ENCODE measurements around the gene KCTD15.

KCTD15 gene

GRCh38 chr19:33779849-33780248 lies 16.8 kb upstream of the KCTD15 start:
- H3K9me3 ChIP-seq (ENCODE audit: insufficient read depth, low read length, severe bottlenecking), result no peaks in the 10 kb centered on the region
- ATAC-seq (ENCODE audit: insufficient read depth, low read depth) (no peak), DNase-seq (no peak)
- no peak overlapping the region for H2AFZ ChIP-seq (ENCODE audit: low read depth, low read length)
- no peaks in the 10 kb centered on the region for H3K4me1 ChIP-seq (ENCODE audit: insufficient read depth, low read length)
- no peak overlapping the region for H3K27ac ChIP-seq (ENCODE audit: low read length)
- H3K36me3 ChIP-seq (ENCODE audit: insufficient read depth, low read length), result no peaks in the 10 kb centered on the region
- no peak overlapping the region for H3K9ac ChIP-seq (ENCODE audit: low read depth, low read length)
- no peak overlapping the region for H3K4me3 ChIP-seq (ENCODE audit: low read depth in 1 of 2, low read length in 2 of 2)
- peaks cover 19% of the 10 kb centered on the region for H4K20me1 ChIP-seq (ENCODE audit: insufficient read depth, low read length)
- no peak for TF ChIP-seq CTCF (IDR thresholded peaks at IDR 0.05; ENCODE audit: borderline replicate concordance, extremely low read depth, low read length, poor library complexity, severe bottlenecking)
- no peak for TF ChIP-seq EZH2 (IDR thresholded peaks at IDR 0.05; ENCODE audit: borderline replicate concordance, low read depth, low read length, severe bottlenecking)
- no peaks in the 10 kb centered on the region for H3K79me2 ChIP-seq (ENCODE audit: insufficient read depth, low read length)
- H3K27me3 ChIP-seq (ENCODE audit: insufficient read depth, low read length, poor library complexity), result no peaks in the 10 kb centered on the region
- no peak overlapping the region for H3K4me2 ChIP-seq (ENCODE audit: insufficient read depth, low read length)

DNA sequence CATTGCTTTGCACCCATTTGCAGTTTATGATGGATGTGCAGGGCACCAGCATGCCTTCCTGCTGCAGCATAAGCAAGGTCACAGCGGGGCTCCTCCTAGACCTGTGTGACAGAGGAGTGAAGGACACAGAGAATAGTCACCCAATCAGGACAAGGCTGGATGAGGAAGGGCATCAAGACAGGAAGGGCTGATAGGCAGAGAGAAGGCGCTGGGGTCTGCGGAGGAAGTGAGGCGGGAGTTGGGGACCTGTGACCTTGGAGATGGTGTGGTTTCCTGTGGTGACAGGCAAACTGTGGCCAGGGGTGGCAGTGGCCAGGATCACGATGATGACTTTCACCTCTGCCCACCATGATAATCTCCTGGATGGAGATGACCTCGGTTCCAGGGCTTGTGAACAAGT lies 16.4 kb upstream of the KCTD15 start:
- DNase-seq (no peak), ATAC-seq (ENCODE audit: insufficient read depth, low read depth) (no peak)
- no peaks in the 10 kb centered on the region for H3K36me3 ChIP-seq (ENCODE audit: insufficient read depth, low read length)
- no peaks in the 10 kb centered on the region for H3K4me1 ChIP-seq (ENCODE audit: insufficient read depth, low read length)
- H3K79me2 ChIP-seq (ENCODE audit: insufficient read depth, low read length), result no peaks in the 10 kb centered on the region
- no peak overlapping the region for H2AFZ ChIP-seq (ENCODE audit: low read depth, low read length)
- H3K4me2 ChIP-seq (ENCODE audit: insufficient read depth, low read length), result no peak overlapping the region
- no peak overlapping the region for H3K27ac ChIP-seq (ENCODE audit: low read length)
- no peaks in the 10 kb centered on the region for H3K9me3 ChIP-seq (ENCODE audit: insufficient read depth, low read length, severe bottlenecking)
- peaks cover 19% of the 10 kb centered on the region for H4K20me1 ChIP-seq (ENCODE audit: insufficient read depth, low read length)
- TF ChIP-seq EZH2 (IDR thresholded peaks at IDR 0.05; ENCODE audit: borderline replicate concordance, low read depth, low read length, severe bottlenecking) (no peak), CTCF (IDR thresholded peaks at IDR 0.05; ENCODE audit: borderline replicate concordance, extremely low read depth, low read length, poor library complexity, severe bottlenecking) (no peak)
- no peak overlapping the region for H3K9ac ChIP-seq (ENCODE audit: low read depth, low read length)
- H3K27me3 ChIP-seq (ENCODE audit: insufficient read depth, low read length, poor library complexity), result no peaks in the 10 kb centered on the region
- no peak overlapping the region for H3K4me3 ChIP-seq (ENCODE audit: low read depth in 1 of 2, low read length in 2 of 2)

GRCh38 chr19:33780746-33781145 lies 15.9 kb upstream of the KCTD15 start:
- no peak for ATAC-seq (ENCODE audit: insufficient read depth, low read depth)
- Histone ChIP-seq H2AFZ (ENCODE audit: low read depth, low read length) (no peak overlapping the region), H3K27ac (ENCODE audit: low read length) (no peak overlapping the region), H3K4me3 (ENCODE audit: low read depth in 1 of 2, low read length in 2 of 2) (no peak overlapping the region), H3K79me2 (ENCODE audit: insufficient read depth, low read length) (no peaks in the 10 kb centered on the region), H3K9me3 (ENCODE audit: insufficient read depth, low read length, severe bottlenecking) (no peaks in the 10 kb centered on the region), H3K9ac (ENCODE audit: low read depth, low read length) (no peak overlapping the region), H3K4me1 (ENCODE audit: insufficient read depth, low read length) (no peaks in the 10 kb centered on the region), H3K27me3 (ENCODE audit: insufficient read depth, low read length, poor library complexity) (no peaks in the 10 kb centered on the region), H4K20me1 (ENCODE audit: insufficient read depth, low read length) (peaks cover 19% of the 10 kb centered on the region), H3K4me2 (ENCODE audit: insufficient read depth, low read length) (no peak overlapping the region), H3K36me3 (ENCODE audit: insufficient read depth, low read length) (no peaks in the 10 kb centered on the region)
- no peak for DNase-seq
- TF ChIP-seq CTCF (IDR thresholded peaks at IDR 0.05; ENCODE audit: borderline replicate concordance, extremely low read depth, low read length, poor library complexity, severe bottlenecking) (no peak), EZH2 (IDR thresholded peaks at IDR 0.05; ENCODE audit: borderline replicate concordance, low read depth, low read length, severe bottlenecking) (no peak)

DNA sequence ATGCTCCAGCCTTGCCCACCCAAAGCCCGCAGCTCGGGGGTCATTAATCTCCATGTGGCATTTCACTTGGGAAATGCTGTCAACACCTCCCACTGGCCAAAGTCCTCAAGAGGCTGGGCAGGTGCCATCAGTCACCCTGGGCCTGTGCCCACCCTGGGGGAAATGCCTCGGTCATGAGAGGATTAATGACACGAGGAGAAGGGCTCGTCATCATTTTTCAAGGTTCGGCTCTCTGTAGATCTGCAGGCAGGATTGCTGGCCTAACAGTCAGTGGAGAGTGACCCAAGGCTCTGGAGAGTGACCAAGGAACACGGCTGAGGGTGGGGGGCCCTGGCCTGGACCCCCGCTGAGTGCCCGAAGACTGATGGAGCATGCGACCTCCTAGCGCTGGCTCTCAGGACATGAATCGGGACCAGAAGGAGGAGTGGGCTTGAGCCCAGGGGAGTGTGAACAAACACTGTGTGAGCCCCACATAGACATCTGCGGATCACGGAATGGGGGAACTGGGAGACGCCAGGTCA lies 15.2 kb upstream of the KCTD15 start:
- Histone ChIP-seq H3K27me3 (ENCODE audit: insufficient read depth, low read length, poor library complexity) (no peaks in the 10 kb centered on the region), H3K9ac (ENCODE audit: low read depth, low read length) (no peak overlapping the region)

More for the DNA sequence above, 15.2 kb upstream of the KCTD15 start:
- Histone ChIP-seq H3K36me3 (ENCODE audit: insufficient read depth, low read length) (no peaks in the 10 kb centered on the region), H3K9me3 (ENCODE audit: insufficient read depth, low read length, severe bottlenecking) (no peaks in the 10 kb centered on the region), H3K4me1 (ENCODE audit: insufficient read depth, low read length) (no peaks in the 10 kb centered on the region), H3K27ac (ENCODE audit: low read length) (no peak overlapping the region), H3K4me3 (ENCODE audit: low read depth in 1 of 2, low read length in 2 of 2) (no peak overlapping the region), H4K20me1 (ENCODE audit: insufficient read depth, low read length) (peaks cover 19% of the 10 kb centered on the region), H3K79me2 (ENCODE audit: insufficient read depth, low read length) (no peaks in the 10 kb centered on the region), H2AFZ (ENCODE audit: low read depth, low read length) (no peak overlapping the region), H3K4me2 (ENCODE audit: insufficient read depth, low read length) (no peak overlapping the region)
- DNase-seq (no peak), ATAC-seq (ENCODE audit: insufficient read depth, low read depth) (no peak)
- TF ChIP-seq CTCF (IDR thresholded peaks at IDR 0.05; ENCODE audit: borderline replicate concordance, extremely low read depth, low read length, poor library complexity, severe bottlenecking) (no peak), EZH2 (IDR thresholded peaks at IDR 0.05; ENCODE audit: borderline replicate concordance, low read depth, low read length, severe bottlenecking) (no peak)

Measured in DND-41 (cell line).